ENCODE data around the gene COL6A1.
A peak's percentile ranks its signal among the peaks of the same experiment; 100 is the strongest.
"Not testable (repeated sequence)": the region's sequence is repeated elsewhere in the genome, so short reads cannot be mapped to it uniquely, and the experiment has no call there.

COL6A1 gene

DNA sequence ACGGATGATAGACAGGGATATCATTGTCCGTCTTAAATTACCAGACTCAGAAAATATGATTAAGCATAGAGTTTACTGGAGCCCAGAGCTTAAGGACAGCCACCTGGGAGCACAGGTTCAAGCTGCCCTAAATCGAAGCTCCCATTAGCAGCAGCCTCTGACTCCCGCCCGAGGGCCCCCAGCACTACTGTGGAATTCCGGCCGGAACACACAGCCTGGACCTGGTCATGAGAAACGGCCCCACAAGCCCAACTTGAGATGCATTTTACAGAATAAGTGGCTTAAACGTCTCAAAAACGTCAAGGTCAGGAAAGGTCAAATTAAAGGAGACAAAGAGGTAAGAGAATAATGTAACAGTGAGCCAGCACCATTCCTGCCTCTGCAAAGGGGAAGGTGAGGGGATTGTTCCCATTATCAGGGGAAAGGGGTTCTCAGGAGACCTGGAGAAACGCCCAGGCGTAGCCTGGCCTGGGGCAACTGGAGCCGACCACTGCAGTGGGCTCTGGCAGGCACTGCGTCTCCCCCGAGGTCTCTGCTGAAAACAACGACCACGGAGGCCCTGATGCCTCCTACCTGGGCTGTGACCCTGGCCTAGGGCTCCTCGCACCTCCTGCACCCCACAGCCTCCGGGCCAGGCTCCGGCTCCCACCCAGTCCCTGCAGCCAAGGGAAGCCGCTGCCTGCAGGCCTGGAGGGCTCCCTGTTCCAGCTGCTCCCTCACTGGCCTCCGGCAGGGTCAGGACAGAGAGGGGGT lies 11.5 kb upstream of the COL6A1 start:
- no peak for DNase-seq (ENCODE audit: low spot score)

DNA sequence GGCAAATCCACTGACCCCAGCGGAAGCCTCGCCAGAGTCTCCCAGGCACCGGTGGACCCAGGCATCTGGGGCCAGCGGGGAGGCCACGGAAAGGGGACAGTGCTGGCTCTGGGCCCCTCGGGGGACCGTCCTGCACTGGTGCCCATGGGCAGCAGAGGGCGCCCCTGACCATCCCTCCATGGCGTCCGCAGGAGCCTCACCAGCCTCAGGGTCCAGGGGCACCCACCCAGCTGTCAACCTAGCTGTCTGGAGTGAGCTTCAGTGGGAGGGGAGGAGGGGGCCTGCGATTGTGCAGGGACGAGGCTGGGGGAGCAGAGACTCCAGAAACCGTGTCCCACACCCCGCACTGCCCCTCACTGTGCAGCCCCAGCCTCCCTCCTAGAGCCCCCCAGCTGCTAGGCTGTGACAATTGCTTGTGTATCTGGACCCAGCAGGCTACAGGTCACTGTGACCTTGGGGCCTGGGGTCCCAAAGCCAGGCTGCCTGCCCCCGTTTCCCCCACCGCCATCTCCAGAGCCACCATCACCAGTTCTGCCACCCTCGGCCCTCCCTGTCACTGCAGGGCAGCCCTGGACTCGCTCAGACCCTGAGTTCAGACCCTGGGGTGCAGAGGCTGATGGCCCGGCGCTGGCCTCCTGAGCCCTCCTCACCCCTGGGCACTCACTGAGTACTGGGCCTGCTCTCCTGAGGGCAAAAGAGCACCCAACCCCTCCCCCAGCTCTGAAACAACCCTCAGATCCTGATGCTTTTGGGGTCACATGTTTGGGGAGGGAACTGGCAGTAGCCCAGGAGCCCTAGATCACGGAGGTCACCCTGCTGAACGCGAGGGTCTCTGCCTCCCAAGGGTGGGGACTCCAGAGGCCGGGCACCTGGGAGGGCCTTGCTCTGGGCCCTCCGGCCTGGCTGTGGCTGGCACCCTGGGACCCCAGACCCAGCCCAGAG lies 10.6 kb upstream of the COL6A1 start:
- peak; percentile 84 for DNase-seq (ENCODE audit: low spot score)

DNA sequence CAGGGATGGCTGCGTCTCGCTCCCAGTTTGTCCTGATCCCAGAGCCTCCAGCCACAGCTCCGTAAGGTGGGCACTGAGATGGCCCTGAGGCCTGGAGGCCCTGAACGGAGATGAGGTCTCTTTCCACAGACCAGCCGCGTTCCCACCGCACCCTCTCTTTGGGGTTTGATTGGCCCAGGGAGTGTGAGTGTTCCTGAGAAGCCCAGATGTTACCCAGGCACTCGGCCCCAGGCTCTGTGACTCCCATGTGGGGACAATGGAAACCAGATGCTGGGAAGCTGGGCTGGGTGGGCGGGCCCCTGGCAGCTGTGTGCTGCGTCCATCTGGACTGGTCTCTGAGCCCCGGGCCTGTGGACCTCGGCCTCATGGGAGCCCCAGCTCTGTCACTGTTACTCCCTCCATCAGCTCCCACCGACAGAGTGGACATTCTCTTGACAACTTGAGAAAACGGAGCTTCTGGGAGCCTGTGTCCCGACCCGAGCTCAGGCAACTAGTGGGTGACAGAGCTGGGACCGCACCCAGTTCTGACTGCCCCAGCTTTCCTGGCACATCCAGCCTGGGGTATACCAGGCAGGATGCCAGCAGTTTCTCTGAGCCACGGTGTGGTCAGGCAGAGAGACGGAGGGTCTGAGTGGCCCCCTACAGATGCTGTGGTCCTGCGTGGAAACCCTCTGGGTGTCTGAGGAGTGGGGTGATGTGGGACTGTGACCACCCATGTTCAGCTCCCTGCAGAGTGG lies 9.8 kb upstream of the COL6A1 start:
- DNase-seq (ENCODE audit: low spot score) = peak; percentile 72

DNA sequence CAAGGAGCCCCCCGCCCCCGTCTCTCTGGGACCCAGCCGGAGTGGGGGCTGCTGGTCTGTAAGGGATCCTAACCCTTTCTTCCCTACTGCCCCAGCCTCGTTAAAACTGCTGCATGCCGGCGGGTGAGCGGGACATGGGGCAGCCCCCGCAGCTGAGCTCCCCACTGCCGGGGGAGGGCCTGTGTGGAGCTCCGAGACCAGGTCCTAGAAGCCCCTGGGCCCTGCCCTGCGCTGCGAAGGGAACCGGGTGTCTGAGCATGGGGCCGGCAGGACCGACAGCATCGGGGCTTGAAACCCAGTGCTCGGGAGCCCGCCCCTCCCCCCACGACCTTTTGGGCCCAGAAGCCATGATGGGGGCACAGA lies 9.2 kb upstream of the COL6A1 start:
- DNase-seq (ENCODE audit: low spot score) = no peak

DNA sequence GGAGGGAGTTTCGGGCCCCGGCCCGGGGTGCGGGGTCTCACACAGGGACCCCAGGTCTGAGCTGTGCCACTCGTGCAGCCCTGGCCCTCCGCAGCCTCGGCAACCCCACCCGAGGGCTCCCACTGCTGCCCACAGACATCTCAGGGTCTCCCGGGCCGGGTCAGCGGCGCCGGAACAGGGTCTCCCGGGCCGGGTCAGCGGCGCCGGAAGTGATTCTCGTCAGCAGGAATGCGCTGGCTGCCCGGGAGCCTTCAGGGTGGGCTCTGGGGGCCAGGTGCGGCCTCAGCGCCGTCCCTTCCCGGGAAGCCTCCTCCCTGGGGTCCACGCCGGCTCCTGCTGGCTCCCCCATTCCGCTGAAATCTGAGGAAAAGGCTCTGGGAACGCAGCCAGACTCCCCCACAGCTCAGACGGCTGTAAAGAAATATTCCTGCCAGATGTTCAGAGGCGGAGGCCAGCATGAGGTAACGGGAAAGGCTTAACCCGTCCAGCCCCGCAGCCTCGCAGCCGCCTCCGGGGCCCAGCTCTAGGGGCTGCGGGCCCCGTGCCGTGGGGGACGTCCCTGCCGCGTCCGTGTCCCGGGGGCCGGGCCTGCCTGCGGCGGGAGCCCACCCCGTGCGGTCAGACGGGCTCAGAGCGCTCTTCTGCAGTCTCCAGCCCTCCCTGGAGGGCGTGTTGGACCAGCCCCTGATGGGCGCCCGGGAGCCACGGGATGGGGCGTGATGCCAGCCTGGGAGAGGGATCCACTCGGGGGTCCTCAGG lies 8.7 kb upstream of the COL6A1 start:
- DNase-seq (ENCODE audit: low spot score) = peak; percentile 75

DNA sequence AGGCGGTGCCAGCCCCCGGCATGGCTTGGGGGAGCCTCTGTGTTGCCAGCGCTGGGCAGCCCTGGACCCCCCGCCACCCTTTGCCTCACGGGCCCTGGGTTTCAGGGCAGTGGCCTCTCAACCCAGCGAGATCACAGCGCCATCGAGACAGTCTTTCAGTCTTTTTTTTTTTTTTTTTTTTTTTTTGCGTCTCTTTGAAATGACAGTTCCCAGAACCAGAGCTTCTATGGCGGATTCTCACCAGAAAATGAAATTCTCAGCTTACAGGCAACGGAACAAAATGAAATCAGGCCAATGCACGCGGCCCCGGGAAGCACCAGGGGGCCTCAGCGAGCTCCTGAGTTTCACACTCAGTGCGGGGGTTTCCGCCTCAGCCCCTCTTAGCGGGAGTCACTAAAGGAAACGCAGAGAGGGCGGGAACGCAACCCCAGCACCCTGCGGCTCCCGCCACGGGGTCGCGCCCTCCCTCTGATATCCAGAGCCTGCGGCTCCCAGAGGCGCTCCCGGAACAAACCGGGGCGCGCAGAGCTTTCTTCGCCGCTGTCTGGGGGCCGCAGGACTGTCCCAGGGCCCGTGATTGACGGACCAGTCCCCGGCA lies 8.0 kb upstream of the COL6A1 start:
- DNase-seq (ENCODE audit: low spot score) = peak; percentile 91

DNA sequence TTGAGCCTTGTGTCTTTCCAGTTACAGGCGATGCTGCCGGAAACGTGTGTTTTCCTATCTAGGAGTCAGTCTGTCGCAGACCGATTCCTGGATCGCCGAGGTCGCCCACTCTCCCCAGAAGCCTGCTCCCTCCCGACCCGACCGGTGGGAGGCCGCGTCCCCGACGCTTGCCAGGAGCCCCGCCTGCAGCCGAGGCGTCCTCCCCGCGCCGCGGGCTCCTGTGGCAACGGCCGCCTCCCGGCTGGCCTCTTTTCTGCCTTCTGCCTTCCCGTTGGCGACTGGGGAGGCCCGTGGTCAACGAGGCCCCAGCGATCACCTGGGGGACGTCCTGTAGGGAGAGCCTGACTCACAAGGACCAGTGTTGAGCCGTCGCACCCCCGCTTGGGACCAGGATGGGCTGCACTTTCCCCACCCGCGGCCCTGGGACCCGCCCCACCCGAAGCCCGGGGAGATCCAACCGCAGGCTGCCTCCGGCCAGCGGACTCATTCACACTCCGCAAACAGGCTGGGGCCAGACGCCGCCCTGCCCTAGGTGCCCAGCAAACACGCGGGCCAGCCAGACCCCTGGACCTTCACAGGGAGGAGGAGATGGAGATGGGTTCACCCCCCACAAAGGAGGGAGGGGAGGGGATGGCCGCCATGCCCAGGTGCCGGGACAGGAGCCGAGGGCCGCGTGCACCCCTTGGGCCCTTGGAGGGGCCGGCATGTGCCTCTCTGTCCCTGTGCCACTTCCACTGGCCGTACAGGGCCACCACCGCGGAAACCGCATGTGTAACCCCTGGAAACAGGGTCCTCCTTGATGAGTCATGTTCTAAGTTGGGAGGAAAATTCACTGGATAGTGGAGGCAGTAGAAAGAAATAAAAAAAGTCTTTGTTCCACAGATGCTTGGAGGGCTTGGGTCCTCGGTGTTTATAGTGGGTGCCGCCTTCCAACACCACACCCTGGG lies 7.2 kb upstream of the COL6A1 start:
- peak; percentile 94 for DNase-seq (ENCODE audit: low spot score)

DNA sequence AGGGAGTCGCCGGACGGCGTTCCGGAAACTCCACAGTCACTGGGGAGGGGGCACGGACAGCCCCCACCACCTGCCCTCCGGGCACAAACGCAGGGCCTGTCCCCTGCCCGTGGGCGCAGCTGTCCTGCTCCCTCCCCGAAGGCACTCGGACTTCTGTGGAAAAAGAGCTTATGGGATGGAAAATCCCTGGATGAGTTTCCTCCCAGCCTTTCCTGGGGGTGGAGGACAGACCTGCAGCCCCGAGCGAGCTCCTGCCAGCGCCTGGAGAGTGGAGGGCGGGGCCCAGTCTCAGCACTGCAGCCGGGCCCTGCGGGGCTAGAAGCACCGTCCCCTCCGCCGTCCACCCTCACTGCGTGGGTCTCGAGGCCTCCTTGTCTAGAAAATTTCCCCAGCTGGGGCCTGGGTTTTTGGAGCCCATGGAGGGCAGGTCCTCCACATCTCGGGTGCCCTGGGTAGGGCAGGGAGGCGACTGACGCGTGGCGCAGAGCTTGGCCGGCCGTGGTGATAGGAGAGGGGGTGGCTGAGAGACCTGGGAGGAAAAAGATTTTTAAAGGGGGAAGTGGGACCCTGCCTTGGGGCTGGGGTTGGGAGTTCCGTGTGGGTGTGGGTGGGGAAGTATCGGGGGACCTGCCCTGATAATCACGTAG lies 6.4 kb upstream of the COL6A1 start:
- DNase-seq (ENCODE audit: low spot score) = no peak

DNA sequence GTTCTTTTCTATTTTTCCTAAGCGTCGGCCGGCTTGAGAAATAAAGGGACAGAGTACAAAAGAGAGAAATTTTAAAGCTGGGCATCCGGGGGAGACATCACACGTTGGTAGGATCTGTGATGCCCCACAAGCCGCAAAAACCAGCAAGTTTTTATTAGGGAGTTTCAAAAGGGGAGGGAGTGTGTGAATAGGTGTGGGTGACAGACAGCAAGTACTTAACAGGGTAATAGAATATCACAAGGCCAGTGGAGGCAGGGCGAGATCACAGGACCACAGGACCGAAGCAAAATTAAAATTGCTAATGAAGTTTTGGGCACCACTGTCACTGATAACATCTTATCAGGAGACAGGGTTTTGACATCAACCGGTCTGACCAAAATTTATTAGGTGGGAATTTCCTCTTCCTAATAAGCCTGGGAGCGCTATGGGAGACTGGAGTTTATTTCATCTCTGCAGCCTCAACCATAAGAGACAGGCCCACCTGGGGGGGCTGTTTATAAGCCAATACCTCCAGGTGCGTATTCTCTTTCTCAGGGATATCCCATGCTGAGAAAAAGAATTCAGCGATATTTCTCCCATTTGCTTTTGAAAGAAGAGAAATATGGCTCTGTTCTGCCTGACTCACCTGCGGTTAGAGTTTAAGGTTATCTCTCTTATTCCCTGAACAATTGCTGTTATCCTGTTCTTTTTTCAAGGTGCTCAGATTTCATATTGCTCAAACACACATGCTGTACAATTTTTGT lies 5.7 kb upstream of the COL6A1 start:
- DNase-seq (ENCODE audit: low spot score) = not testable (repeated sequence)

DNA sequence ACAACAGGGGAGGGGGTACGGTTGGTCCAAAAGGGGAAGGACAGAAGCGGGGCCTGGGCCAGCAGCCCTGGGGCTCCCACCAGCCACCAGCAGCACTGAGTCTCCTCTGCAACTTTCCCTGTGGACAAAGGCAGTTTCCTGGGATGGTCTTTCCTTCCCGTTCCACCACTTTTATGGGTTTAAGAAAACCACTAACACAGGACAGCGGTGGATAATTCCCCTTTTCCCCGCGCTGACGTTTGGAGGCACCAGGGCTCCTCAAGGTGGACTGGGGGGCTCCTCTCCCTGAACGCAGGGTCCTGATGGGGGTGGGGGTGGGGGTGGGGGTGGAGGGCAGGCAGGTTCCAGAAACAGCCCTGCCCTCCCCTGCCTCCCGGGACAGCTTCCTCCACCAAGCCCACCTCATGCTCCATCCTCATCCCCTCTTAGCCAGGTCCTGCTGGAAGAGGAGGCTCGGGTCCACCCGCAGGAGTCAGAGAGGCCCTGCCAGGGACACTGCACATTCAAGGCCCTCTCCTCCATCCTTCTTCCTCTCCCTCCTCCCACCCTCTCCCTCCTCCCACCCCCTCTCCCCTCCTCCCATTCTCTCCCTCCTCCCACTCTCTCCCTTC lies 4.8 kb upstream of the COL6A1 start:
- DNase-seq (ENCODE audit: low spot score) = no peak

DNA sequence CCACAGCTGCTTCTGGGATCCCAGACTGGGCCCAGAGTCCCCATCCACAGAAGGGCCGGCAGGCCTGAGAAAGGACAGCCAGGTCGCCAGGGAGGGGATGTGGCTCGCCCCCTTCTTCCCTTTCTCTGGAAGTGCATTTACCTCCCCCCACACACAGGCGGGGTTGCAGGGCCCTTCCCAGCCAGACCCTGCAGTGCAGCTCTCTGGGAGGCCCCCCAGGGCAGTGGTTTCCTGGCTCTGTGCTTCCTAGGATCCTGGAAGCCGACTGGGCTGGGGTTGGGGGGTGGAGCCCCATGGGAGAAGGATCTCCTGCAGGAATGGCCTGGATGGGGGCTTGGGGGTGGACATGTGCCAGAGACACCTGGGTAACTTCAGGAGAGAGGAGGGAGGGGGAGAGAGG lies 4.2 kb upstream of the COL6A1 start:
- no peak for DNase-seq (ENCODE audit: low spot score)

DNA sequence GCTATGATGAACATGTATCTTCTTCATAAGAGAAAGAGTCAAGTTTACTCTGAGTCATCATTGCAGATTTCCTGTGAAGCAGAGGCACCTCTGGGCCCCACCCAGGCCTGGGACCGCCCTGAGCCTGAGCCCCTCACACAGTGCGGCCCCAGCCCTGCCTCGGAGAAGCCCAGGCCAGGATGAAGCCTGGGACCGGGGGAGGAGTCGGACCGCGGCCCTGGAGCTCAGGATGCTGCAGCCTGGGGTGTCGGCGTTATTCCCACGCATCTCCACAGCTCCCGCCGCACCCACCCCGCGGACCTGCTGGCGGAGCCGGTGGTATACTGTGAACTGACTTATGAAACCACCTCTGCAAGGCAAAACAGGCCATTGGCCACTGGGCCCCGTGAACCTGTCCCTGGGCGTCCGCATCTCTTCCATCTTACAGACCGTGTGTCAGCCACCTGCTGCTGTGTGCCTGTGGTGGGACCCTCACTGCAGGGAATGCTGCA lies 2.4 kb upstream of the COL6A1 start:
- DNase-seq (ENCODE audit: low spot score) = no peak

DNA sequence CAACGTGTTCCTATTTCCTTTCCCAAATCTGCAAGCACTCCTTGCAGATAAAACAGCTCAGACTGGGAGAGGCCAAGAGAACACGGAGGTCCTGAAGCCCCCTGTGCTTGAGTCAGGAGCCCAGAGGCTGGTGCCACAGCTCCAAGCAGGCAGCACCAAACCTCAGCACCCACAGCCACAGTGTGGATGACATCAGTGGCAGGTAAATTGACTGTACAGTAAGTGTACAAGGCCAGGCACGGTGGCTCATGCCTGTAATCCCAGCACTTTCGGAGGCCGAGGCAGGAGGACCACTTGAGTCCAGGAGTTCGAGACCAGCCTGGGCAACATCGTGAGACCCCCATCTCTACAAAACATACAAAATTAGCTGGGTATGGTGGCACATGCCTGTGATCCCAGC lies 1.9 kb upstream of the COL6A1 start:
- DNase-seq (ENCODE audit: low spot score) = no peak

DNA sequence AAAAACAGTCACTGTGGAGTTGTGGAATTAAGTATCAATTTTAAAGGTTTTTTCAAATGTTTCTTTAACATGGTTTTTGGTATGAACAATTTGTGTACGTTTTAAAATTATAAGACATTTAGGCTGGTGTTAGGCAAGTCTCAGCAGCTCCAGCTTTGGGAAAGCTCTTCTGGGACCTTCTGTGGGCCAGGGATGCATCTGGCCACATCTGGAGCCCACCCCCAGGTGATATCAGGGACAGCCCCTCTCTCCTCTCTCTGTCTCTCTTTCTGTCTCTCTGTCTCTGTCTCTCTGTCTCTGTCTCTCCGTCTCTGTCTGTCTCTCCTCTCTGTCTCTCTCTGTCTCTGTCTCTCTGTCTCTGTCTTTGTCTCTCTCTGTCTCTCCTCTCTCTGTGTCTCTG lies 1.3 kb upstream of the COL6A1 start:
- DNase-seq (ENCODE audit: low spot score) = no peak

DNA sequence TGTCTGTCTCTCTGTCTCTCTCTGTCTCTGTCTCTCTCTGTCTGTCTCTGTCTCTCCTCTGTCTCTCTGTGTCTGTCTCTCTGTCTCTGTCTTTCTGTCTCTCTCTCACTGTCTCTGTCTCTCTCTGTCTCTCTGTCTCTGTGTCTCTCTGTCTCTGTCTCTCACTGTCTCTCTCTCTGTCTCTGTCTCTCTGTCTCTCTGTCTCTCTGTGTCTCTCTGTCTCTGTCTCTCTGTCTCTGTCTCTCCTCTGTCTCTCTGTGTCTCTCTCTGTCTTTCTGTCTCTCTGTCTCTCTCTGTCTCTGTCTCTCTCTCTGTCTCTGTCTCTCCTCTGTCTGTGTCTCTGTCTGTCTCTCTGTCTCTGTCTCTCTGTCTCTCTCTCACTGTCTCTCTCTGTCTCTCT lies 873 bp upstream of the COL6A1 start:
- no peak for DNase-seq (ENCODE audit: low spot score)

DNA sequence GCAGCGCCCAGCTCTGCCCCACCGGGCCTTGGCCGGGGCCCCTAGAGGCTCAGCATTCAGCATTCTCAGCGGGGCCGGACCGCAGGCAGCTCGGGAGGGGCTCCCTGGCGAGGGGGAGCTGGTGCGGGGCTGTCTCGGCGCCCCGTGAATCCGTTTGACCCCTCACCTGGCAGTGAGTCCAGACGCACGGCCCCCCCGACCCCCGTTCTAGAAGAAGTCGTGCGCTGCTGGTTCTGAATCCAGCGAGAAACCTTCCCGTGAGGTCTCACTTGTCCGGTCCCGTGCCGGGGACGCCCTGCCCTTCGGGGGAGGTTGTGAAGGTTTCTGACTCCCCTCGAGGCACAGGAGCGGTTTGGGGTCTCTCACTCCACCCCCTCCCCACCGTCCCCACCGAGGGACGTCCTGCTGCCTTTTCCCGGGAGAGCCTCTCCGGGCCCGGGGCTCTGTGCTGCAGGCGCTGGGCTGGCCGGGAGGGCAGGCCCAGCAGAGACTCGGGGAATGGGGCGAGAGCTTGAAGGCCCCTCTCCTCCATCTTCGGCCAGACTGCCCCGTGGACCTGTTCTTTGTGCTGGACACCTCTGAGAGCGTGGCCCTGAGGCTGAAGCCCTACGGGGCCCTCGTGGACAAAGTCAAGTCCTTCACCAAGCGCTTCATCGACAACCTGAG lies 655 bp downstream of the COL6A1 start:
- DNase-seq (ENCODE audit: low spot score) = no peak

DNA sequence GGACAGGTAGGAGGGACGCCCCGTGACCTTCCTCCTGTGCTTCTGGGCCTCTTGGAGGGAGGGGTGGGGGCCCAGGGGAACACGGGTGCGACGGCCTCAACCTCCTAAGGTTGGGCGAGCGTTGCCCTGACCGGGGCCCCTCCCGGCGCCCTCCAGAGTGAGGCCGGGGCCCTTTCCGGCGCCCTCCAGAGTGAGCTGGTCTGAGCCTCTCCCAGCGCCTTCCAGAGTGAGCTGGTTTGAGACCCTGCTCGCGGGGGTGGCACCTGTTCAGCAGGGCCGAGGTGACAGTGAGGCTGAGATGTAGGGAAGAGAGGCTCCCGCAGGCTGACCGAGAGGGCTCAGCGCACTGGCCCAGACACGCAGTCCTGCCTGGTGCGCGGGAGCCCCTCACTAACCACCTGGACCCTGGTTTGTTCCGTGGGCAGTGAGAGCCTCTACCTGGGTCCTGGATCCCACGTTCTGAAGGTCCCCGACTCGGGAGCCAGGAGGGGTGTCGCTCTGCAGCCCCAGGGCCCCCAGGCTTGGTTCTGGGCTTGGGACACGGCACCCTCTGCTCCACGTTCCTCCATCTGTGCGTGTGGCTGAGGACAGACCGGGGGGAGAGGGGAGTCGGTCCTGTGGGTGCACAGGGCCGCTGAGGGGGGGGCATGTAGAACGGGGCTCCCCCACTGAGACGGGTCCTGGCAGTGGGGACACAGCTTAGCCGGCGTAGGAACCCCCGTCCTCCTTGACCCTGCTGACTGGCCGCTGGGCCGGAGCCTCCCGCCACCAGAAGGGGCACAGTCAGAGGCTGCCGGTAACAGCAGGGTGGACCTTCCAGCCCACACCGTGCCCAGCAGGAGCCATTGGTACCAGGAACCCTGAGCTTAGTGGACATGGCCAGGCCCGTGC lies 1.4 kb downstream of the COL6A1 start:
- no peak for DNase-seq (ENCODE audit: low spot score)
